ENCODE results near the gene FAM135A.

DNA sequence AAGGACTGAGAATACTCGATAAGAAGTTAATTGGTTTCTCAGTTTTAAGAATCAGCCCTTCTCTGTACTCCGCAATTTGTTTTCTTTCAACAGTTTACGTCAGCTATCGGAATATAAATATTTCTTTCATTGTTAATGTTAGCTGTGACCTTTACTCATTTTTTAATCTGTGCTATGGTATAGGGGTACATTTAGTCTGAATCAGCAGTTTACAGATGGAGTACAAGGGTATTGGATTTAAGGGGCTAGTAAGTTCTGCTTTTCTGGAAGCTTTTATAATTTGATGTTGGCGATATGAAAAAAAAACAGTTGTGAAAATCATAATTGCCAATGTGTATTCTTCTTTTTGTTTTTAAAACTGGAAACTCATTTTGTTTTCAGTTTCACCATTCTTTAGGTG is 23.0 kb downstream of the FAM135A start:
- TF ChIP-seq, protein P1, sequence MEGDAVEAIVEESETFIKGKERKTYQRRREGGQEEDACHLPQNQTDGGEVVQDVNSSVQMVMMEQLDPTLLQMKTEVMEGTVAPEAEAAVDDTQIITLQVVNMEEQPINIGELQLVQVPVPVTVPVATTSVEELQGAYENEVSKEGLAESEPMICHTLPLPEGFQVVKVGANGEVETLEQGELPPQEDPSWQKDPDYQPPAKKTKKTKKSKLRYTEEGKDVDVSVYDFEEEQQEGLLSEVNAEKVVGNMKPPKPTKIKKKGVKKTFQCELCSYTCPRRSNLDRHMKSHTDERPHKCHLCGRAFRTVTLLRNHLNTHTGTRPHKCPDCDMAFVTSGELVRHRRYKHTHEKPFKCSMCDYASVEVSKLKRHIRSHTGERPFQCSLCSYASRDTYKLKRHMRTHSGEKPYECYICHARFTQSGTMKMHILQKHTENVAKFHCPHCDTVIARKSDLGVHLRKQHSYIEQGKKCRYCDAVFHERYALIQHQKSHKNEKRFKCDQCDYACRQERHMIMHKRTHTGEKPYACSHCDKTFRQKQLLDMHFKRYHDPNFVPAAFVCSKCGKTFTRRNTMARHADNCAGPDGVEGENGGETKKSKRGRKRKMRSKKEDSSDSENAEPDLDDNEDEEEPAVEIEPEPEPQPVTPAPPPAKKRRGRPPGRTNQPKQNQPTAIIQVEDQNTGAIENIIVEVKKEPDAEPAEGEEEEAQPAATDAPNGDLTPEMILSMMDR (IDR thresholded peaks at IDR 0.05): no peak
- no peak for TF ChIP-seq POLR2A (IDR thresholded peaks at IDR 0.05)
